Mammary epithelial cell (primary cell): ENCODE results near the gene HOPX.

Experiments
- EZH2 ChIP-seq: IDR thresholded peaks from 2 replicates; pipeline ENCODE4 v1.6.1; 2012; ENCODE audit warnings: low read length, inconsistent platforms, borderline replicate concordance
- TF ChIP-seq, protein P1 (sequence below), 2 donors: IDR thresholded peaks in 1 of 2; conservative IDR thresholded peaks in 1 of 2; 2 replicates each; pipeline ENCODE4 v1.5.1; 2011 to 2012; ENCODE audit warnings: inconsistent platforms in 2 of 2, low read length in 2 of 2, mild to moderate bottlenecking in 2 of 2, control low read depth in 1 of 2, low read depth in 1 of 2; ENCODE audit not compliant: insufficient read depth in 1 of 2; ENCODE audit errors: extremely low read depth in 1 of 2

DNA sequence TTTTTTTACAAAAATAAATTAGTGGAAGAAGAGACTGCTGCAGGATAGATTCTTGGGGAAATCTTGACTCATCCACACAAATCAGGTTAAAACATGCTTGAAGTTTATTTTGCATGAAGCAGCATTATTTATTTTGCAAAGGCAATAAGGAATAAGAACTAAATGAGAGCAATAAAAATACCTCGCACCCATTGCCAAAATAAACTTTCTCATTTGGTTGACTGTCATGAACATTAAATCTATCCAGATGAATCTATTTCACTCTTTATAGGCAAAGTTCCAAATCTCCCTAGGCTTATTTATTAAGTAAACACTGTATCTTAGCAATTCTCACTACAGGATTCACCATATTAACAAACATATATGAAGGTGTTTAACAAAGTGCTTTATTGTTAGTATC lies 58.9 kb downstream of the HOPX start:
- TF ChIP-seq, protein P1, sequence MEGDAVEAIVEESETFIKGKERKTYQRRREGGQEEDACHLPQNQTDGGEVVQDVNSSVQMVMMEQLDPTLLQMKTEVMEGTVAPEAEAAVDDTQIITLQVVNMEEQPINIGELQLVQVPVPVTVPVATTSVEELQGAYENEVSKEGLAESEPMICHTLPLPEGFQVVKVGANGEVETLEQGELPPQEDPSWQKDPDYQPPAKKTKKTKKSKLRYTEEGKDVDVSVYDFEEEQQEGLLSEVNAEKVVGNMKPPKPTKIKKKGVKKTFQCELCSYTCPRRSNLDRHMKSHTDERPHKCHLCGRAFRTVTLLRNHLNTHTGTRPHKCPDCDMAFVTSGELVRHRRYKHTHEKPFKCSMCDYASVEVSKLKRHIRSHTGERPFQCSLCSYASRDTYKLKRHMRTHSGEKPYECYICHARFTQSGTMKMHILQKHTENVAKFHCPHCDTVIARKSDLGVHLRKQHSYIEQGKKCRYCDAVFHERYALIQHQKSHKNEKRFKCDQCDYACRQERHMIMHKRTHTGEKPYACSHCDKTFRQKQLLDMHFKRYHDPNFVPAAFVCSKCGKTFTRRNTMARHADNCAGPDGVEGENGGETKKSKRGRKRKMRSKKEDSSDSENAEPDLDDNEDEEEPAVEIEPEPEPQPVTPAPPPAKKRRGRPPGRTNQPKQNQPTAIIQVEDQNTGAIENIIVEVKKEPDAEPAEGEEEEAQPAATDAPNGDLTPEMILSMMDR (conservative IDR thresholded peaks at IDR 0.05 in 1 of 2, IDR thresholded peaks at IDR 0.05 in 1 of 2; ENCODE audit: extremely low read depth in 1 of 2, insufficient read depth in 1 of 2, low read depth in 1 of 2, low read length in 2 of 2), result no peak
- no peak for TF ChIP-seq EZH2
